ENCODE data around the gene TMEM123.

TMEM123 gene

GRCh38 chr11:102400603-102401002 is 52.0 kb downstream of the TMEM123 start:
- Histone ChIP-seq H2AFZ (ENCODE audit: low read depth, low read length) (no peak overlapping the region), H4K20me1 (ENCODE audit: insufficient read depth, low read length) (peaks cover 10% of the 10 kb centered on the region; the same call in 1 of the 2 replicates), H3K79me2 (ENCODE audit: insufficient read depth, low read length) (peaks cover 15% of the 10 kb centered on the region; the same call in 1 of the 2 replicates), H3K27me3 (ENCODE audit: insufficient read depth, low read length, poor library complexity) (no peaks in the 10 kb centered on the region), H3K9me3 (ENCODE audit: insufficient read depth, low read length, severe bottlenecking) (no peaks in the 10 kb centered on the region), H3K27ac (ENCODE audit: low read length) (no peak overlapping the region), H3K4me1 (ENCODE audit: insufficient read depth, low read length) (no peaks in the 10 kb centered on the region), H3K4me2 (ENCODE audit: insufficient read depth, low read length) (no peak overlapping the region), H3K4me3 (ENCODE audit: low read depth in 1 of 2, low read length in 2 of 2) (no peak overlapping the region), H3K9ac (ENCODE audit: low read depth, low read length) (no peak overlapping the region), H3K36me3 (ENCODE audit: insufficient read depth, low read length) (peaks cover 66% of the 10 kb centered on the region)
- no peak for DNase-seq
- ATAC-seq (ENCODE audit: insufficient read depth, low read depth) = no peak
- no peak for TF ChIP-seq EZH2 (IDR thresholded peaks at IDR 0.05; ENCODE audit: borderline replicate concordance, low read depth, low read length, severe bottlenecking)

GRCh38 chr11:102399189-102399588 is 53.4 kb downstream of the TMEM123 start:
- peaks cover 74% of the 10 kb centered on the region for H3K36me3 ChIP-seq (ENCODE audit: insufficient read depth, low read length)
- DNase-seq = no peak
- TF ChIP-seq CTCF (IDR thresholded peaks at IDR 0.05; ENCODE audit: borderline replicate concordance, extremely low read depth, low read length, poor library complexity, severe bottlenecking) = no peak
- TF ChIP-seq EZH2 (IDR thresholded peaks at IDR 0.05; ENCODE audit: borderline replicate concordance, low read depth, low read length, severe bottlenecking) = no peak
- no peak overlapping the region for H3K27ac ChIP-seq (ENCODE audit: low read length)
- H3K4me2 ChIP-seq (ENCODE audit: insufficient read depth, low read length) = no peak overlapping the region
- H3K9ac ChIP-seq (ENCODE audit: low read depth, low read length) = no peak overlapping the region
- no peak for ATAC-seq (ENCODE audit: insufficient read depth, low read depth)
- H3K79me2 ChIP-seq (ENCODE audit: insufficient read depth, low read length) = peaks cover 7% of the 10 kb centered on the region; the same call in 1 of the 2 replicates
- no peaks in the 10 kb centered on the region for H3K4me1 ChIP-seq (ENCODE audit: insufficient read depth, low read length)
- H3K27me3 ChIP-seq (ENCODE audit: insufficient read depth, low read length, poor library complexity) = no peaks in the 10 kb centered on the region
- peaks cover 8% of the 10 kb centered on the region; the same call in 1 of the 2 replicates for H4K20me1 ChIP-seq (ENCODE audit: insufficient read depth, low read length)
- no peak overlapping the region for H3K4me3 ChIP-seq (ENCODE audit: low read depth in 1 of 2, low read length in 2 of 2)
- H2AFZ ChIP-seq (ENCODE audit: low read depth, low read length) = no peak overlapping the region
- no peaks in the 10 kb centered on the region for H3K9me3 ChIP-seq (ENCODE audit: insufficient read depth, low read length, severe bottlenecking)

GRCh38 chr11:102398297-102398696 is 54.3 kb downstream of the TMEM123 start:
- Histone ChIP-seq H3K4me2 (ENCODE audit: insufficient read depth, low read length) (no peak overlapping the region), H4K20me1 (ENCODE audit: insufficient read depth, low read length) (peaks cover 4% of the 10 kb centered on the region; the same call in 1 of the 2 replicates), H3K9me3 (ENCODE audit: insufficient read depth, low read length, severe bottlenecking) (no peaks in the 10 kb centered on the region), H2AFZ (ENCODE audit: low read depth, low read length) (no peak overlapping the region), H3K27ac (ENCODE audit: low read length) (no peak overlapping the region), H3K36me3 (ENCODE audit: insufficient read depth, low read length) (peaks cover 76% of the 10 kb centered on the region), H3K4me3 (ENCODE audit: low read depth in 1 of 2, low read length in 2 of 2) (no peak overlapping the region), H3K79me2 (ENCODE audit: insufficient read depth, low read length) (no peaks in the 10 kb centered on the region; the same call in 1 of the 2 replicates), H3K27me3 (ENCODE audit: insufficient read depth, low read length, poor library complexity) (no peaks in the 10 kb centered on the region), H3K4me1 (ENCODE audit: insufficient read depth, low read length) (no peaks in the 10 kb centered on the region), H3K9ac (ENCODE audit: low read depth, low read length) (no peak overlapping the region)
- no peak for DNase-seq
- no peak for ATAC-seq (ENCODE audit: insufficient read depth, low read depth)
- TF ChIP-seq CTCF (IDR thresholded peaks at IDR 0.05; ENCODE audit: borderline replicate concordance, extremely low read depth, low read length, poor library complexity, severe bottlenecking) (no peak), EZH2 (IDR thresholded peaks at IDR 0.05; ENCODE audit: borderline replicate concordance, low read depth, low read length, severe bottlenecking) (no peak)

GRCh38 chr11:102396708-102397563 is 55.6 kb downstream of the TMEM123 start:
- H3K36me3 ChIP-seq (ENCODE audit: insufficient read depth, low read length) = peaks cover 72% of the 10 kb centered on the region
- no peak overlapping the region for H3K4me3 ChIP-seq (ENCODE audit: low read depth in 1 of 2, low read length in 2 of 2)
- H4K20me1 ChIP-seq (ENCODE audit: insufficient read depth, low read length) = peaks cover 2% of the 10 kb centered on the region; the same call in 1 of the 2 replicates
- no peak overlapping the region for H2AFZ ChIP-seq (ENCODE audit: low read depth, low read length)
- no peaks in the 10 kb centered on the region for H3K9me3 ChIP-seq (ENCODE audit: insufficient read depth, low read length, severe bottlenecking)
- H3K27ac ChIP-seq (ENCODE audit: low read length) = no peak overlapping the region
- H3K27me3 ChIP-seq (ENCODE audit: insufficient read depth, low read length, poor library complexity) = no peaks in the 10 kb centered on the region
- TF ChIP-seq EZH2 (IDR thresholded peaks at IDR 0.05; ENCODE audit: borderline replicate concordance, low read depth, low read length, severe bottlenecking) (no peak), CTCF (IDR thresholded peaks at IDR 0.05; ENCODE audit: borderline replicate concordance, extremely low read depth, low read length, poor library complexity, severe bottlenecking) (no peak)
- DNase-seq (no peak), ATAC-seq (ENCODE audit: insufficient read depth, low read depth) (no peak)
- no peak overlapping the region for H3K4me2 ChIP-seq (ENCODE audit: insufficient read depth, low read length)
- H3K9ac ChIP-seq (ENCODE audit: low read depth, low read length) = no peak overlapping the region
- no peaks in the 10 kb centered on the region for H3K4me1 ChIP-seq (ENCODE audit: insufficient read depth, low read length)
- H3K79me2 ChIP-seq (ENCODE audit: insufficient read depth, low read length) = no peaks in the 10 kb centered on the region

All from DND-41 (cell line).